H9 (cell line): Measurements from ENCODE around the gene NRCAM. TPM values are rescaled to one million over a fixed set of nuclear protein-coding genes. Genes with fewer than 3 reads are reported as not detected.

Source experiments
- DNase-seq: peaks from one replicate; pipeline ENCODE4 v3.0.0-alpha.2; 2017
- H2AFZ ChIP-seq: one replicate; pipeline ENCODE4 v1.6.1; 2013; ENCODE audit warnings: mild to moderate bottlenecking, low read length, control low read depth, moderate library complexity
- H2AK5ac ChIP-seq: 2 replicates; pipeline ENCODE4 v1.6.1; 2013; ENCODE audit warnings: low read length, control low read depth, mixed read lengths; ENCODE audit not compliant: insufficient read length
- H2BK120ac ChIP-seq: one replicate; pipeline ENCODE4 v1.6.1; 2013; ENCODE audit warnings: low read depth, mild to moderate bottlenecking, low read length, control low read depth, inconsistent platforms; ENCODE audit not compliant: poor library complexity, severe bottlenecking
- H2BK12ac ChIP-seq: 2 replicates; pipeline ENCODE4 v1.6.1; 2013; ENCODE audit warnings: low read length, control low read depth, mixed read lengths, low read depth; ENCODE audit not compliant: insufficient read length
- H2BK15ac ChIP-seq: 2 replicates; pipeline ENCODE4 v1.6.1; 2013; ENCODE audit warnings: low read depth, low read length, control low read depth
- H2BK20ac ChIP-seq: one replicate; pipeline ENCODE4 v1.6.1; 2013; ENCODE audit warnings: low read depth, mild to moderate bottlenecking, low read length, control low read depth, inconsistent platforms; ENCODE audit not compliant: poor library complexity, severe bottlenecking
- H2BK5ac ChIP-seq: 2 replicates; pipeline ENCODE4 v1.6.1; 2013; ENCODE audit warnings: low read length, control low read depth, mixed read lengths; ENCODE audit not compliant: insufficient read length
- H3K14ac ChIP-seq: 2 replicates; pipeline ENCODE4 v1.6.1; 2013; ENCODE audit warnings: low read length, control low read depth; ENCODE audit not compliant: insufficient read depth
- H3K18ac ChIP-seq: 2 replicates; pipeline ENCODE4 v1.6.1; 2013; ENCODE audit warnings: low read depth, mild to moderate bottlenecking, mixed read lengths, low read length, control low read depth; ENCODE audit not compliant: insufficient read length
- H3K23ac ChIP-seq: 2 replicates; pipeline ENCODE4 v1.6.1; 2013; ENCODE audit warnings: low read length, control low read depth, mixed read lengths, low read depth; ENCODE audit not compliant: insufficient read length
- H3K23me2 ChIP-seq: 2 replicates; pipeline ENCODE4 v1.6.1; 2013; ENCODE audit warnings: low read depth, mild to moderate bottlenecking, mixed read lengths, low read length, control low read depth; ENCODE audit not compliant: insufficient read length, poor library complexity, severe bottlenecking
- H3K27ac ChIP-seq: 2 replicates; pipeline ENCODE4 v1.5.1; 2013; ENCODE audit warnings: low read length, control low read depth, mixed read lengths, low read depth; ENCODE audit not compliant: insufficient read length
- H3K27me3 ChIP-seq: 2 replicates; pipeline ENCODE4 v1.6.1; 2013; ENCODE audit warnings: low read length, control low read depth, inconsistent platforms; ENCODE audit not compliant: insufficient read depth
- H3K4ac ChIP-seq: 2 replicates; pipeline ENCODE4 v1.6.1; 2013; ENCODE audit warnings: low read depth, mild to moderate bottlenecking, control low read depth, inconsistent platforms, low read length, moderate library complexity
- H3K4me1 ChIP-seq: 2 replicates; pipeline ENCODE4 v1.6.1; 2013; ENCODE audit warnings: low read length, control low read depth, inconsistent platforms; ENCODE audit not compliant: insufficient read depth
- H3K4me2 ChIP-seq: 2 replicates; pipeline ENCODE4 v1.6.1; 2013; ENCODE audit warnings: low read length, control low read depth, mixed read lengths; ENCODE audit not compliant: insufficient read length, insufficient read depth
- H3K56ac ChIP-seq: 2 replicates; pipeline ENCODE4 v1.6.1; 2013; ENCODE audit warnings: low read depth, mild to moderate bottlenecking, mixed read lengths, low read length, control low read depth; ENCODE audit not compliant: insufficient read length
- H3K79me1 ChIP-seq: 2 replicates; pipeline ENCODE4 v1.6.1; 2013; ENCODE audit warnings: low read depth, mild to moderate bottlenecking, moderate library complexity, low read length, control low read depth, inconsistent platforms; ENCODE audit not compliant: insufficient read depth, poor library complexity, severe bottlenecking
- H3K79me2 ChIP-seq: 2 replicates; pipeline ENCODE4 v1.6.1; 2013; ENCODE audit warnings: low read length, control low read depth, inconsistent platforms; ENCODE audit not compliant: insufficient read depth
- H3K9ac ChIP-seq: 2 replicates; pipeline ENCODE4 v1.6.1; 2013; ENCODE audit warnings: low read length, control low read depth, mixed read lengths; ENCODE audit not compliant: insufficient read length; ENCODE audit errors: extremely low read depth
- H3K9me3 ChIP-seq: one replicate; pipeline ENCODE4 v1.6.1; 2013; ENCODE audit warnings: low read depth, low read length, inconsistent platforms; ENCODE audit not compliant: control insufficient read depth
- H3T11ph ChIP-seq: one replicate; pipeline ENCODE4 v1.6.1; 2013; ENCODE audit warnings: mild to moderate bottlenecking, low read length, control low read depth, inconsistent platforms
- H4K20me1 ChIP-seq: one replicate; pipeline ENCODE4 v1.6.1; 2013; ENCODE audit not compliant: control insufficient read depth, insufficient read length, insufficient read depth
- H4K5ac ChIP-seq: 2 replicates; pipeline ENCODE4 v1.6.1; 2013; ENCODE audit warnings: low read depth, mild to moderate bottlenecking, mixed read lengths, low read length, control low read depth; ENCODE audit not compliant: insufficient read length
- H4K8ac ChIP-seq: replicated peaks from 2 replicates; pipeline ENCODE4 v1.6.1; 2013; ENCODE audit warnings: low read length, control low read depth, mixed read lengths, low read depth; ENCODE audit not compliant: insufficient read length
- H4K91ac ChIP-seq: 2 replicates; pipeline ENCODE4 v1.6.1; 2013; ENCODE audit warnings: low read depth, mild to moderate bottlenecking, moderate library complexity, mixed read lengths, low read length, control low read depth; ENCODE audit not compliant: insufficient read length
- H3K27ac Mint-ChIP-seq, 3 experiments: 2 replicates in 2 of 3; 3 replicates in 1 of 3; pipeline ENCODE4 v1.8.0; 2020 to 2021; ENCODE audit warnings: mixed read lengths in 3 of 3, mild to moderate bottlenecking in 1 of 3, moderate library complexity in 1 of 3
- H3K27me3 Mint-ChIP-seq: 2 replicates; pipeline ENCODE4 v1.8.0; 2021; ENCODE audit warnings: low read depth, mild to moderate bottlenecking, moderate library complexity, mixed read lengths
- H3K36me3 Mint-ChIP-seq, 3 experiments: 2 replicates in 2 of 3; 3 replicates in 1 of 3; pipeline ENCODE4 v1.8.0; 2020 to 2021; ENCODE audit warnings: low read depth in 3 of 3, mixed read lengths in 3 of 3; ENCODE audit not compliant: insufficient read depth in 1 of 3
- H3K4me1 Mint-ChIP-seq, 2 experiments: 2 replicates each; pipeline ENCODE4 v1.8.0; 2020; ENCODE audit warnings: mixed read lengths in 2 of 2
- H3K4me3 Mint-ChIP-seq, 2 experiments: 2 replicates in 1 of 2; 3 replicates in 1 of 2; pipeline ENCODE4 v1.8.0; 2020 to 2021; ENCODE audit warnings: mild to moderate bottlenecking in 2 of 2, mixed read lengths in 2 of 2, moderate library complexity in 1 of 2
- H3K9me3 Mint-ChIP-seq, 2 experiments: 2 replicates in 1 of 2; 3 replicates in 1 of 2; pipeline ENCODE4 v1.8.0; 2020; ENCODE audit warnings: mild to moderate bottlenecking in 2 of 2, mixed read lengths in 2 of 2, moderate library complexity in 1 of 2
- WGBS: extraction: QIAGEN DNeasy Blood & Tissue Kit; methylation state at CpG from one replicate; pipeline ENCODE4 v1.1.7; 2013; ENCODE audit warnings: missing lambda C conversion rate, low lambda C conversion rate, mixed read lengths; ENCODE audit not compliant: insufficient read length; ENCODE audit errors: extremely low coverage; 5-methylcytosine and 5-hydroxymethylcytosine counted together
- total RNA-seq: library from RNA; stranded (reverse); gene quantifications from 2 replicates; pipeline ENCODE4 v1.2.1, GENCODE V29; 2021
- TF ChIP-seq, protein P1 (sequence below): fragments of 200-600 bp; sonication (generic); conservative IDR thresholded peaks from 3 replicates; pipeline ENCODE4 v1.8.0; 2021; ENCODE audit warnings: antibody characterized with exemption, mild to moderate bottlenecking

The NRCAM gene
- total RNA-seq, 1 experiment from 2014 or later, result 2.3 TPM

DNA sequence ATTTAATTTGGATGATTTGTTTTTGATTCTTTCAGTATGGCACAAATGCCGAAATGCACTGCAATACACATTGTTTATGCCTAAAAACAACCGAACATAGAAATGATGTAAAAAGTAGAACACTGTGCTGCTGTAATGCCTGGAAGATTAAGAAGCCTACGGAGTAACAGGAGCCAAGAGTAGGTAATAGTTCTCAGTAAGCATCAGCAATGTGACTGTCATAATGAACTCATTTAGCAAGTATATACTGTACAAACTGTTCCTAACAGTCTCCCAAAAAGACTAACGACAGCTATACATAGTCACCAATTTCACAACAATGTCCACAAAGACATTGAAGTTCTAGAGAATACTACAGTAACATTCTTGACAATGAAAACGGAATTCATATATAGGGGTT, 307.1 kb downstream of the NRCAM start:
- H3K9ac ChIP-seq, result no peak overlapping the region
- H3K23ac ChIP-seq, result no peak overlapping the region
- no peak overlapping the region for H4K5ac ChIP-seq
- no peak overlapping the region for H2BK15ac ChIP-seq
- H2BK5ac ChIP-seq, result no peak overlapping the region
- H3K79me2 ChIP-seq, result no peaks in the 10 kb centered on the region
- no peak overlapping the region for H2AFZ ChIP-seq
- Mint-ChIP-seq H3K4me1 (peaks cover 6 to 7% of the 10 kb centered on the region in 2 experiments; a peak in 2 of 4 replicates), H3K36me3 (no peaks in the 10 kb centered on the region), H3K27ac (no peak overlapping the region), H3K9me3 (no peaks in the 10 kb centered on the region), H3K4me3 (no peak overlapping the region), H3K27me3 (no peaks in the 10 kb centered on the region)
- no peaks in the 10 kb centered on the region for H3K9me3 ChIP-seq
- no peak for DNase-seq
- no peak overlapping the region for H3K56ac ChIP-seq
- H3K4ac ChIP-seq, result no peak overlapping the region
- H2BK12ac ChIP-seq, result no peak overlapping the region
- peaks cover 3% of the 10 kb centered on the region for H3K23me2 ChIP-seq
- H3K27me3 ChIP-seq, result no peaks in the 10 kb centered on the region
- H3K4me2 ChIP-seq, result no peak overlapping the region
- no peak overlapping the region for H3K18ac ChIP-seq
- no peaks in the 10 kb centered on the region for H3K4me1 ChIP-seq
- H3K14ac ChIP-seq, result no peak overlapping the region
- no peak overlapping the region for H4K91ac ChIP-seq
- no peaks in the 10 kb centered on the region for H4K20me1 ChIP-seq
- H3K79me1 ChIP-seq, result no peaks in the 10 kb centered on the region
- H2BK120ac ChIP-seq, result no peak overlapping the region
- no peak overlapping the region for H2AK5ac ChIP-seq
- H2BK20ac ChIP-seq, result no peak overlapping the region
- TF ChIP-seq, protein P1, sequence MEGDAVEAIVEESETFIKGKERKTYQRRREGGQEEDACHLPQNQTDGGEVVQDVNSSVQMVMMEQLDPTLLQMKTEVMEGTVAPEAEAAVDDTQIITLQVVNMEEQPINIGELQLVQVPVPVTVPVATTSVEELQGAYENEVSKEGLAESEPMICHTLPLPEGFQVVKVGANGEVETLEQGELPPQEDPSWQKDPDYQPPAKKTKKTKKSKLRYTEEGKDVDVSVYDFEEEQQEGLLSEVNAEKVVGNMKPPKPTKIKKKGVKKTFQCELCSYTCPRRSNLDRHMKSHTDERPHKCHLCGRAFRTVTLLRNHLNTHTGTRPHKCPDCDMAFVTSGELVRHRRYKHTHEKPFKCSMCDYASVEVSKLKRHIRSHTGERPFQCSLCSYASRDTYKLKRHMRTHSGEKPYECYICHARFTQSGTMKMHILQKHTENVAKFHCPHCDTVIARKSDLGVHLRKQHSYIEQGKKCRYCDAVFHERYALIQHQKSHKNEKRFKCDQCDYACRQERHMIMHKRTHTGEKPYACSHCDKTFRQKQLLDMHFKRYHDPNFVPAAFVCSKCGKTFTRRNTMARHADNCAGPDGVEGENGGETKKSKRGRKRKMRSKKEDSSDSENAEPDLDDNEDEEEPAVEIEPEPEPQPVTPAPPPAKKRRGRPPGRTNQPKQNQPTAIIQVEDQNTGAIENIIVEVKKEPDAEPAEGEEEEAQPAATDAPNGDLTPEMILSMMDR, result no peak
- no peak overlapping the region for H3T11ph ChIP-seq
- no peak overlapping the region for H3K27ac ChIP-seq
- H4K8ac ChIP-seq, result no peak overlapping the region
- WGBS, result no CpG with 5 or more reads among the region's 5 CpGs
